Measurements from ENCODE around the gene HOMER3. TPM values are rescaled to one million over a fixed set of nuclear protein-coding genes. Genes with fewer than 3 reads are reported as not detected.

The HOMER3 gene
- total RNA-seq, 2 experiments from 2014 or later: not detected

DNA sequence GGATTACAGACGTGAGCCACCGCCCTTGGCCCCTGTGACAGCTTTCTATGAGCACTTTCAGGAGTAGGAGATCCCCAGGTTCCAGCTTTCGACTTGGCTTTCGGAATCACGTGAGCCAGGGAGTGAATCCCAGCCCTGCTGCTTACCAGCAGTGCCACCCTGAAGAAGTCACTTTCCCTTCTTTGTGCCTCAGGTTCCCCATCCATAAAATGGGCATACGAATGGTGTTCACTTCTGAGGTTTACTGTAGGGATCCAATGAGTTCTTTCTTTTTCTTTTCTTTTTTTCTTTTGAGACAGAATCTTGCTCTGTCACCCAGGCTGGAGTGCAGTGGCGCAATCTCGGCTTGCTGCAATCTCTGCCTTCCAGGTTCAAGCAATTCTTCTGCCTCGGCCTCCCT is 4.3 kb upstream of the HOMER3 start:
- no peak overlapping the region for H3K27ac Mint-ChIP-seq

DNA sequence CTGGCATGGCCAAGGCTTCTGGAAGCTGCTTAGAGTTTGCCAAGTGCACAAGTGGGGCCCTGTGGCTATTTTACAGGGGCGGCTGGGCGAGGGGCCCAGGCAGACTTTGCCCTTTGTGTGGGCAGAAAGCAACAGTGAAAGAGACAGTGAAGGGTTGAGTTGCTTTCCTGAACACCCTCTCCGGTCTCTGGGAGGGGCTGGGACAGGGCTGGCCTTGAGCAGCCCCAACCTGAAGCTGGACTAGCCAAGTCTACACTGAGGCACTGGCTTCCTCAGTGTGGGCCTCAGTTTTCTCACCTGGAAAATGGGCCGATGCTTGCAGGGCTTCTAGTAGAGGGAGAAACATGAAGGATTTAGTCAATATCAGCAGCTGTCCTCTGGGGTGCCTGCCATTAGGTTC is 2.4 kb upstream of the HOMER3 start:
- DNase-seq: no peak
- H3K4me1 Mint-ChIP-seq: peaks cover 5% of the 10 kb centered on the region
- H3K27me3 Mint-ChIP-seq: peaks cover 43% of the 10 kb centered on the region
- H3K4me3 Mint-ChIP-seq: no peak overlapping the region
- H3K27ac Mint-ChIP-seq: no peak overlapping the region
- H3K9me3 Mint-ChIP-seq: no peaks in the 10 kb centered on the region
- no peaks in the 10 kb centered on the region for H3K36me3 Mint-ChIP-seq

More for the DNA sequence above, 4.3 kb upstream of the HOMER3 start:
- H3K4me3 Mint-ChIP-seq: no peak overlapping the region
- no peak for DNase-seq
- H3K36me3 Mint-ChIP-seq: no peaks in the 10 kb centered on the region
- peaks cover 2% of the 10 kb centered on the region for H3K4me1 Mint-ChIP-seq
- H3K9me3 Mint-ChIP-seq: no peaks in the 10 kb centered on the region
- H3K27me3 Mint-ChIP-seq: peaks cover 28% of the 10 kb centered on the region

DNA sequence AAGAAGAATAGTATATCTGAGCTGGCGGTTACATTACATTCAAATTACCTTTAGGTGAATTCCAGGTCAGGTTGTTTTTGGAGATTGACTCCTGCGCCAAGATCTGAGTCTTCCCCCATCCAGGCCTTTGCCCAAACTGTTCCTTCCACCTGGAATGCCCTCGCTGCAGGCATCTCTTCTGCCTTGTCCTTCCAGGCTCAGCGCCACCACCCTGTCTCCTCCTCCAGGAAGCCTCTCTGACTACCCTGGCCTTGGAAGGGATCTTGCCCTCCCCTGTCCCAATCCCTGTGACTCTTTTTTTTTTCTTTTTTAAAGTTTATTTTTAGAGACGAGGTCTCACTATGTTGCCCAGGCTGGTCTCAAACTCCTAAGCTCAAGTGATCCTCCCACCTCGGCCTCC is 1.7 kb upstream of the HOMER3 start:
- no peak overlapping the region for H3K4me3 Mint-ChIP-seq
- H3K4me1 Mint-ChIP-seq: peaks cover 5% of the 10 kb centered on the region
- no peaks in the 10 kb centered on the region for H3K36me3 Mint-ChIP-seq
- H3K9me3 Mint-ChIP-seq: no peaks in the 10 kb centered on the region
- no peak overlapping the region for H3K27ac Mint-ChIP-seq
- DNase-seq: no peak
- peaks cover 43% of the 10 kb centered on the region for H3K27me3 Mint-ChIP-seq

DNA sequence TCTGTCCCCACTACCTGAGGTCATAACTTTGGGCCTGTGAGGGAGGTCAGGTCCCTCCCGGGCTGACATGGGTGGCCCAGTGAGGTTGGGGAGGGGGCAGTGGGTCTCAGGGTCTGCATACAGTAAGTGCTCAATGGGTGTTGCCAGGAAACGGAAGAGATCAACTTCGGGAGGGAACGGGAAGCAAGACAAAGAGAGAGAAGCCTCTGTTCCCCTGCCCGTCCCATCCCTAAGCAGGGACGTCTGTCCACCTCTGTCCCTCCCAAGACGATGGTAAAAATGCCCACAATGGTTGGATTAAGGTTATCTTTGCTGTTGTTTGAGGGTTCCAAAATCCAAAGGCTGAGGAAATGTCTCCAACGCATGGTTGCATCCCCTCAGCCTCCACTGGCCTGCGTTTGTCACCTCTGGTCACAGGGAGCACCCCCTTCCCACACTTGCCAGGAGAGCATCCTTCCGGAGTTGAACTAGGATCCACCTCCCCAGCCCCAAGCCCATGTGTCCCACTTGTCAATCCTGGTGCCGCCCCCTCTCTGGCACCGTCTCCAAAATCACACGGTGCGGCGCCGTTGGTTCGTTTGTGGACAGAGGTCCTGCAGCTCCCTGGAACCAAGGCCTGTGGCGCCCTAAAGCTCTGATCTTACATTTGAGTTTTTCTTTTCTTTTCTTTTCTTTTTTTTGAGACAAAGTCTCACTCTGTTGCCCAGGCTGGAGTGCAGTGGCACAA is 774 bp upstream of the HOMER3 start:
- Mint-ChIP-seq H3K4me1 (peaks cover 5% of the 10 kb centered on the region), H3K4me3 (no peak overlapping the region), H3K36me3 (no peaks in the 10 kb centered on the region), H3K9me3 (no peaks in the 10 kb centered on the region), H3K27me3 (peaks cover 49% of the 10 kb centered on the region), H3K27ac (no peak overlapping the region)
- no peak for DNase-seq

DNA sequence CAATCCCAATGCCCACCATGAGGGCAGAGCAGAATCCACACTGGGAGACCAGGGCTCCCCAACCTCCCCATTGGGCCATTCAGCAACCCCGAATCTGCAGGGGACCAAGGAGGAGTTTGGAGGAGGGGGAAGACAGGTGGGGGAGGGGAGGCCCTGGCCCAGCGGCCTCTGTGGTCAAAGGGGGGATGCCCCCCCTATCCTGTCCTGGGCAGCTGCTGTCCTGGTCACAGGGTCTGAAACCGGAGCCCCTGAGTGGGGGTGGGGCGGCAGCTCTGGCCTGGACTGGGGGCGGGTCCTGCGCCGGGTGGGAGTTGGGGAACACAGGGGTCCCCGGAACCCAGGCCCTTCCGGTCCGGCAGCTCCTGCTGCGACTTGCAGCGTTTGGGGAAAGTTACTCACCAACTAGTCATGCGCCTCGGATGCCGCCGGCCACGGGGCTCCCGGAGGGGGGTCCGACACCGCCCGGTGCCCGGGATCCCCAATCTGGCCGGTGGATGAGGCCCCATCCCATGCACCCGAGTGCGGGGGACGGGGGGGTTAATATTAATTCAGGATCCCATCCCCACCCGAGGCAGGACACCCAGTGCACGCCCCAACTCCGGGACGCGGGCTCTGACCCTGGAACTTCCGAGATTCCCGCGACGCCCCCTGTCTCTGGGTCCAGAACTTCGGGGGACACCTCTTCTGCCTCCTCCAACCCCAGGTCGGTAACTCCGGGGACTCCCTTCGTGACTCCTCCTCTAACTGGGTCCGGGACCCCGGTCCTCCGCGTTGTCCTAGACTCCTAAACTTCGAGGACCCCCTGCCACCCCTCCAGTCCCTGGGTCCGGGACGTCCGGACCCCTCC is 872 bp downstream of the HOMER3 start:
- Mint-ChIP-seq H3K9me3 (no peaks in the 10 kb centered on the region), H3K4me3 (peak overlapping the region; percentile 59), H3K27me3 (peaks cover 46% of the 10 kb centered on the region), H3K36me3 (no peaks in the 10 kb centered on the region), H3K27ac (no peak overlapping the region), H3K4me1 (peaks cover 5% of the 10 kb centered on the region)
- peak; percentile 11 for DNase-seq

DNA sequence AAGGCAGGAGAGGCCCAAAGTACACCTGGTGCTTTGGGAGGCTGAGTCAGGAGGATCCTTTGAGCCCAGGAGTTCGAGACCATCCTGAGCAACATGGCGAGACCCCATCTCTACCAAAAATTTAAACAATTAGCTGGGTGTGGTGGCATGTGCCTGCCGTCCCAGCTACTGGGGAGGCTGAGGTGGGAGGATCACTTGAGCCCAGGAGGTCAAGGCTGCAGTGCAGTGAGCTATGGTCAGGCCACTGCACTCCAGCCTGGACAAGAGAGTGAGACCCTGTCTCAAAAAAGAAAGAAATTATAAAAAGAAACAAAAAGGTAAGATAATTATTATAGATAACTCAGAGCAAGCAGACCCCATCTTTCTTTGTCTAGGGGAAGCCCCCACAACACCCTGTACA is 1.9 kb downstream of the HOMER3 start:
- peaks cover 53% of the 10 kb centered on the region for H3K27me3 Mint-ChIP-seq
- H3K36me3 Mint-ChIP-seq: no peaks in the 10 kb centered on the region
- H3K4me3 Mint-ChIP-seq: no peak overlapping the region

DNA sequence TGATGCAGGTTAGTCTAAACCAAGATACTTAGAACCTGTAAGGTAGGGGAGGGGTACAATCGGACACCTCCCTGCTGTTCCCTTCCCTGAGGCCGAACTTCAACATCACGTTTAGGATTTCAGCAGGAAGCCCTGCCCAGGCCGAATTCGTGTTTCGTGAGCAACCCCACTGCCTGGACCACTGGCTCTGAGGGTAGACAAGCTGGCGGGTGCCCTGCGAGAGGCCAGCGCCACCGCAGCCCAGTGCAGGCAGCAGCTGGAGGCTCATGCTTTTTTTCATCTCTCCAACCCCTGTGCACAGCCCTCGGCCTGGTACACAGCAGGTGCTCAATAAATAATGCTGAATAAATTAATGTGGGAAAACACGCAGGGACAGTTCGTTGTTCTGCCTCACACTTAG is 7.7 kb downstream of the HOMER3 start:
- Mint-ChIP-seq H3K27ac (no peak overlapping the region), H3K4me1 (peaks cover 2% of the 10 kb centered on the region), H3K4me3 (no peak overlapping the region)

More for the DNA sequence above, 1.9 kb downstream of the HOMER3 start:
- H3K27ac Mint-ChIP-seq: no peak overlapping the region
- H3K4me1 Mint-ChIP-seq: peaks cover 5% of the 10 kb centered on the region
- no peaks in the 10 kb centered on the region for H3K9me3 Mint-ChIP-seq
- DNase-seq: no peak

DNA sequence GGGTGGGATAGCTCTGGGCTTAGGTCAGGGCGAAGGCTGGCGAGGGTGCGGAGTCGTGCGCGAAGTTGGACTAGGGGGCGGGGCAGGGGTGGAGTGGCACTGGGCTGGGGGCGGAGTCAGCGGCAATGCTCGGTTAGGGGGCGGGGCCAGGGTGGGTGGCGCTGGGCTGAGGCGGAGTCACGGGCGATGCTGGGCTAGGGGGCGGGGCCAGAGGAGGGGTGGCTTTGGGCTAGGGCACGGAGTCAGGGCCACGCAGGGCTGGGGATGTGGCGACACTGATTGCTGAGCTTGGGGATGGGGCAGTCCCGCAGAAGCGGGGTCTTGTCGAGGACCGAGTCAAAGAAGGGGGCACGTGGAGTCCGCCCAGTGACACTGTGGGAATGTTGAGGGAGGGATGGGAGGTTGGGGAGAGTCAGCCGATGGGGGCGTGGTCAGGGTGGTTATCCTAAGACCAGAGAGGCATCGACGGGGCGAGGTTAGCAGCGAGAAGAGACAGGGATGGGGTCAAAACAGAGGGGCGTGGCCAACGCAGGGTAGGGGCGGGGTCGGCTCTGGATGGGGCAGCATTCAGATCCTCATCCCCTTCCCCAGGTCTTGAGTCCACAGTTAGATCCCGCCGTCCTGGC is 8.7 kb downstream of the HOMER3 start:
- Mint-ChIP-seq H3K4me1 (peaks cover 2% of the 10 kb centered on the region), H3K4me3 (peak overlapping the region; percentile 75), H3K27me3 (peaks cover 28% of the 10 kb centered on the region), H3K27ac (no peak overlapping the region), H3K9me3 (no peaks in the 10 kb centered on the region), H3K36me3 (no peaks in the 10 kb centered on the region)
- DNase-seq: peak; percentile 81

More for the DNA sequence above, 7.7 kb downstream of the HOMER3 start:
- Mint-ChIP-seq H3K27me3 (peaks cover 30% of the 10 kb centered on the region), H3K36me3 (no peaks in the 10 kb centered on the region), H3K9me3 (no peaks in the 10 kb centered on the region)
- DNase-seq: no peak

DNA sequence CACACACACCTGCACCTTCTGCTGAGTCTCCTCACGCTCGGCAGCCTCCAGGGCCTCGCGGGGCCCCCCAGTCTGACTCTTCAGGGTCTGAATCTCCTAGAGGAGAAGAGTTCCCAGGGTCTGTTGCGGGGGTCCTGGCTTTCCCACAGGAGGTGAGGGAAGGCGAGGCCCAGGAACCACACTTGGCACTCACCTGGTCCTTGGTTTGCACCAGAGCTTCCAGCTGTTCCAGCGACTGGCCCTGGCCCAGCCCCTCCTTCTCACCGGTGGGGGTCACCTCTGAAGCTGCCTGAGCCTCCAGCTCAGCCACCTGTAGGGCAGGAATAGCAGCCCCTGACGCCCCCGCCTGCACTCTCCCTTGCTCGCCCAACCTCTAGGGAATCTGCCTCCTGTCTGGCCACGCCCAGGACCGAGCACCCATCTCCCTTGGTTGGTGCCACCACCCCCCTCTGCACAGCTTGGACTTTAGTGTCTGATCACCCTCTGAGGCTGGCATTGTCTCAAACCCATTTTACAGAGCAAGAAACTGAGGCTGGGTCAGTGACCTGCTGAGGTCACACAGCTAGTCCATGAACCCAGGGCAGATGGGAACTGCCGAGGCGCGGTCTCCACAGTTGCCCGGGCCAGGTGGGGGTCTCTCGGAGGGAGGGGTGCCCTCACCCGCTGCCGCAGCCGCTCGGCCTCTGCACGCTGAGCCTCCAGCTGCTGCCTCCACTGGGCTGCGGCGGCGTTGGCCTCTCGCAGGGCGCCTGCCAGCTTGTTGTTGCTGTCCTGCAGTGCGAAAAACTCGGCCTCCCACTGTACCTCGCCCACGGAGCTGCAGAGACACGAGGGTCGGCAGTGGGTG is 9.5 kb downstream of the HOMER3 start:
- Mint-ChIP-seq H3K4me1 (peaks cover 2% of the 10 kb centered on the region), H3K4me3 (no peak overlapping the region), H3K36me3 (peaks cover 2% of the 10 kb centered on the region), H3K9me3 (no peaks in the 10 kb centered on the region), H3K27me3 (peaks cover 24% of the 10 kb centered on the region), H3K27ac (no peak overlapping the region)
- DNase-seq: no peak

DNA sequence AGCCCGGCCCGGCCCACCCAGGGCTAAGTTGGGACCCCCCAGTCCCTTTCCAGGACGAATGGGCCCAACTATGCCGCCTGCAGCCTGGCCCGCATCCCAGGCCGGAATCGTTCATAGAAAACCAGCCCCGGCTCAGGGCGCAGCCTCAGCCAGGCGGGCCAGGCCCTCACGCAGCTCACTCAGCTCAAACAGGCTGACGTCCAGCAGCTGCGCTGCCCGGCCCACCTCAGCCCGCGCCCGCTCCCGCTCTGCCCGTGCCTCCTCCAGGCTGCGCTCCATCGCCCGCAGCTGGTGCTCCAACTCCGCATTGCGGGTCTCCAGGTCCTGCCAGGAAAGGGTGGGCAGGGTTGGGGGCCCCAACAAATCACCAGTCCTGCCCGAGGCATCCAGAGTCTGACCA is 11.7 kb downstream of the HOMER3 start:
- H3K27ac Mint-ChIP-seq: no peak overlapping the region
- H3K9me3 Mint-ChIP-seq: no peaks in the 10 kb centered on the region
- H3K36me3 Mint-ChIP-seq: peaks cover 11% of the 10 kb centered on the region
- H3K4me3 Mint-ChIP-seq: no peak overlapping the region
- no peak for DNase-seq
- peaks cover 2% of the 10 kb centered on the region for H3K4me1 Mint-ChIP-seq
- peaks cover 16% of the 10 kb centered on the region for H3K27me3 Mint-ChIP-seq

DNA sequence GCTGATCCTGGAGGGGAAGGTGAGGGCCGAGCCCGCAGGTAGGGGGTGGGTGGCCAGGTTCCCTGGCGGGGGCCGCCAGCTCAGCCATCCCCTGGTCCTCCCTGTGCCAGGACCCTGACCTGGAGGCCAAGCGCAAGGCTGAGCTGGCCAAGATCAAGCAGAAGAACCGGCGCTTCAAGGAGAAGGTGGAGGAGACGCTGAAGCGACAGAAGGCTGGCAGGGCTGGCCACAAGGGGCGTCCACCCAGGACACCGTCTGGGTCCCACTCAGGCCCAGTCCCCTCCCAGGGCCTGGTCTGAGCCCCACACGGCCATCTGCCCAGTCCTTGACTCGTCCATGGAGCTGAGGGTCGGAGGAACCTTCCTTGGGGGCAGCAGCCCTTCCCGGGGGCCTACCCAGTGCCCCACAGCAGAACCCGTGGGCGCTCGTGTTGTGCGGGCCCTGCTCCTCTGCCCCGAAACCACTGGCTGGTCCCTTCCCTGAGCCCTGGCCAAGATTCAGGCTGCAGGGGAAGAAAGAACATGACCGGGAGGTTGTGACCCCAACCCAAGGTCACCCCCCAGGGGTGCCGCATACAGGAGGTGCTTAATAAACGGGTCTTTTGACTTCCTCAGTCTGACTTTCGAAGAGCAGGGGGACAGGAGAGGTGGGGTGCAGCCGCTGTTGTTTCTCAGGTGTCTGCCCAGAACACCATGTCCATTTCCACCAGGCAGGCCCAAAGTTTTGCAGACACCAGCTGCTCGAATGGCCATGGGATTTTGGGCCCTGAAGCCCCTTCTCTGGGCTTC is 12.8 kb downstream of the HOMER3 start:
- H3K27me3 Mint-ChIP-seq: peaks cover 5% of the 10 kb centered on the region
- H3K4me3 Mint-ChIP-seq: no peak overlapping the region
- H3K9me3 Mint-ChIP-seq: no peaks in the 10 kb centered on the region
- H3K4me1 Mint-ChIP-seq: peaks cover 2% of the 10 kb centered on the region
- DNase-seq: no peak
- no peak overlapping the region for H3K27ac Mint-ChIP-seq
- peaks cover 17% of the 10 kb centered on the region for H3K36me3 Mint-ChIP-seq

DNA sequence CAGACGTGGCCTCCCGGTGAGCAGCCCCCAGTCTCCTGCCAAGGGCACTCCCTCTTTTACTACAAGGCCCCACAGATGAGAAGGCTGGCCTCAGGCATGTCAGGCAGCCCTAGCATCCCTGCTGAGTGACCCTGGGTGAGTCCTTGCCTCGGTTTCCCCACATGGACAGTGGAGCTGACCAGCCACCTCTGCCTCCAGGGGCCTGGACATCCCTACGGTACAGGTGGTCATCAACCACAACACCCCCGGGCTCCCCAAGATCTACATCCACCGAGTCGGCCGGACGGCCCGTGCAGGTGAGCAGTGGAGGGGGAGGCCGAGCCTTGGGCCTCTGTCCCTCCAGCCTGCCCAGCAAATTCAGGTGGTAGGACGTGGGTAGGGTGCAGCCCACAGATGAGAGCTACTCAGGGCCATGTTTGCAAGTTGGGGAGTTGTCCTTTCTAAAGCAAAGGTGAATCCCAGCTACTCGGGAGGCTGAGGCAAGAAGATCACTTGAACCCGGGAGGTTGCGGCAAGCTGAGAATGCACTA is 16.3 kb downstream of the HOMER3 start:
- peaks cover 12% of the 10 kb centered on the region for H3K4me1 Mint-ChIP-seq
- peaks cover 28% of the 10 kb centered on the region for H3K36me3 Mint-ChIP-seq
- DNase-seq: no peak
- H3K4me3 Mint-ChIP-seq: no peak overlapping the region
- no peaks in the 10 kb centered on the region for H3K9me3 Mint-ChIP-seq
- H3K27me3 Mint-ChIP-seq: no peaks in the 10 kb centered on the region
- no peak overlapping the region for H3K27ac Mint-ChIP-seq

DNA sequence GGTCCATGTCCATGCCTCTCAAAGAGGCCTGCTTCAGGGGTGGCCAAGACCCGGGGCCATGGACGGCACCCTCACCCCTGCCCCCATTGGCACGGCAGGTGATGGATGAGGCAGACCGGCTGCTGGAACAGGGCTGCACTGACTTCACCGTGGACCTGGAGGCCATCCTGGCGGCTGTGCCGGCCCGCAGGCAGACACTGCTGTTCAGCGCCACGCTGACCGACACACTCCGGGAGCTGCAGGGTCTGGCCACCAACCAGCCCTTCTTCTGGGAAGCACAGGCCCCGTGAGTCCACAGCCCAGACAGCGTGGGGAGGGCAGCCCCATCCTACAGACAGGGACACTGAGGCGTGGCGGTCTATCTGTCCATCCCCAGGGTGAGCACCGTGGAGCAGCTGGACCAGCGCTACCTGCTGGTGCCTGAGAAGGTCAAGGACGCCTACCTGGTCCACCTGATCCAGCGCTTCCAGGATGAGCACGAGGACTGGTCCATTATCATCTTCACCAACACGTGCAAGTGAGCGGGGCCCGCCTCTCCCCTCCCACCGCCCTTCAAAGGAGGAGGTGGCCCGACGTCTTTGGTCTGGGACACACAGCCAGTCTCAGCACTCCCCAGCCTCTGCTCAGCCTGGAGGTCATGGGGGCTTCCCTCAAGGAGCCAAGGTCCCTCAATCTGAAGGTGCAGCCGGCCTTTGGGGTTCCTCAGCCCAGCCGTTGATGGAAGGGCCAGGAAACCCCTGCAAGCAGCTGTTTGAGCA is 18.6 kb downstream of the HOMER3 start:
- H3K4me1 Mint-ChIP-seq: peaks cover 18% of the 10 kb centered on the region
- H3K27me3 Mint-ChIP-seq: peaks cover 3% of the 10 kb centered on the region
- H3K27ac Mint-ChIP-seq: no peak overlapping the region
- H3K36me3 Mint-ChIP-seq: peaks cover 36% of the 10 kb centered on the region
- no peaks in the 10 kb centered on the region for H3K9me3 Mint-ChIP-seq
- no peak overlapping the region for H3K4me3 Mint-ChIP-seq
- DNase-seq: no peak
